Cardiac septum (tissue), 1 donor: ENCODE data around the gene SLC39A6. TPM values are rescaled to one million over a fixed set of nuclear protein-coding genes. Genes with fewer than 3 reads are reported as not detected.
"Not testable (repeated sequence)": the region's sequence is repeated elsewhere in the genome, so short reads cannot be mapped to it uniquely, and the experiment has no call there.

ENCODE experiments used
- DNase-seq: peaks from one replicate; pipeline ENCODE4 v3.0.0-alpha.2; 2020; ENCODE audit warnings: low spot score
- intact Hi-C: fragments of 100-400 bp; cut with DNase I; formaldehyde crosslinking; loops from one replicate; pipeline ENCODE4 v1.14.0; 2022
- total RNA-seq: library from RNA; stranded (reverse); fragmentation: NEBNext Ultra II Directional; extraction: Animal tissue kit (Norgen Biotek cat#: 25700); gene quantifications from one replicate; pipeline ENCODE4 v1.2.1, GENCODE V29; 2021
- donor health status: DM: no; HTN: no; CAD: no.

The SLC39A6 gene
- total RNA-seq, 1 donor from 2014 or later = 15.6 TPM

- intact Hi-C loops = loop anchor here (10.0 kb wide), 1 partner anchor 695 kb away; no protein-coding TSS in a partner anchor
- DNase-seq = no peak
These were observed 19.4 kb downstream of the SLC39A6 start for GRCh38 chr18:36109737-36110136.

- no peak for DNase-seq
- intact Hi-C loops = loop anchor here (10.0 kb wide), 1 partner anchor 696 kb away; no protein-coding TSS in a partner anchor
These were observed 20.5 kb downstream of the SLC39A6 start for GRCh38 chr18:36108601-36109000.

GRCh38 chr18:36108196-36108595 lies 20.9 kb downstream of the SLC39A6 start:
- DNase-seq = no peak
- intact Hi-C loops = loop anchor here (10.0 kb wide), 1 partner anchor 697 kb away; no protein-coding TSS in a partner anchor

- intact Hi-C loops = loop anchor here (10.0 kb wide), 1 partner anchor 697 kb away; no protein-coding TSS in a partner anchor
- no peak for DNase-seq
These were observed 21.7 kb downstream of the SLC39A6 start for GRCh38 chr18:36107477-36107876.

- intact Hi-C loops = loop anchor here (10.0 kb wide), 1 partner anchor 700 kb away; no protein-coding TSS in a partner anchor
- DNase-seq = no peak
These were observed 24.4 kb downstream of the SLC39A6 start for GRCh38 chr18:36104749-36105148.

DNA sequence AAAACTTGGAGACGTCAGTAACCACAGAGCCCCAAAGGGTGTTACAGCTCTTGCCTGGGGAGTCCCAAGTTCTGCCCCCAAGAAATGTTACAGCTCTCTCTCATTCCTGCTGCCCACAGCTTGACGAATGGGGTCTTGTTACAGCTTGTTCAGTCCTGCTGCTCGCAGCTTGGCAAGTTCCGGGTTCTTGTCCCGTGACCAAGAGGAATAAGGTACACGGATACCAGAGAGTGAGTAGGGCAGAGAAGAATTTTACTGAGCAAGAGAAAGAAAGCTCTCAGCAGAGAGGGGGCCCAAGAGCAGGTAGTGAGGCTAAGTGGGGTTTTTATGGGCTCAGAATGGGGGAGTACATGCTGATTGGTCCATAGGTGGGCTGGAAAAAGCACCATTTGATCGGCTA lies 27.2 kb downstream of the SLC39A6 start:
- DNase-seq = no peak
- intact Hi-C loops = loop anchor here (10.0 kb wide), 1 partner anchor 703 kb away; no protein-coding TSS in a partner anchor

DNA sequence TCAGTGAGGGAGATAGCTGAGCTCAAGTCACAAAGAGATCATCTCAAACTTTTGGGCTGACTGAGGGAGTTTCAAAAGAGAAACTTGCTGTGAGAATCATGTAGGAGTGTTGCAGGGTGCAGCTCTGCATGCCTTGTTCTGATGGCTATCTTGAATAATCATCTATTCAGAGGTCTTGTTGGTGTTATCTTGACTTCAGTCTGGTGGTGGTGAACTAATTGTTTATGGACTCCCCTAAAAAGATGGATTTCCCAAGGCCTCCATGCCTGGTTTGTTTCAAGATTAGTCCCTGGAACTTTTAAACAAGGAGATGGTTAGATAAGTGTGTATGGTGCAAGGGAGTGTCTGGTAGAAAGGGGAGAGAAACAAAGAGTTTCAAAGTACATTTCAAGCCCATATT lies 29.8 kb downstream of the SLC39A6 start:
- intact Hi-C loops = loop anchor here (5.0 kb wide), 1 partner anchor 82 kb away; no protein-coding TSS in a partner anchor
- DNase-seq = no peak

DNA sequence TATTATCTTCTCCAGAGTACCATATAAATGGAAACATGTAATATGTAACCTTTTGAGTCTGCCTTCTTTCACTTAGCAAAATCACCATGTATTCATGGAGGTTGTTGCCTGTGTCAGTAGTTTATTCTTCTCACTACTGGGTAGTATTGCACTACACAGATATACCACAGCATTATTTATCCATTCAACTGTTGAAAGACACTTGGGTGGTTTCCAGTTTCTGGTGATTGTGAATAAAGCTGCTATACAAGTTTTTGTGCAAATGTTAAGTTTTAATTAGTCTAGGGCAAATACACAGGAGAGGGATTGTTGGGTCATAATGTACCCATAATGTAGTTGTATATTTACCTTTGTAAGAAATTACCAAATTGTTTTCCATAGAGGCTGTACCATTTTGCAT lies 32.2 kb downstream of the SLC39A6 start:
- intact Hi-C loops = loop anchor here (2.0 to 5.0 kb wide), 2 partner anchors 80 to 188 kb away; no protein-coding TSS in a partner anchor
- no peak for DNase-seq

GRCh38 chr18:36095936-36096519 lies 33.1 kb downstream of the SLC39A6 start:
- no peak for DNase-seq
- intact Hi-C loops = loop anchor here (2.0 to 5.0 kb wide), 2 partner anchors 79 to 189 kb away; no protein-coding TSS in a partner anchor

- no peak for DNase-seq
- intact Hi-C loops = no loop called here
These were observed 34.7 kb downstream of the SLC39A6 start for GRCh38 chr18:36094431-36094830.

GRCh38 chr18:36092116-36092515 lies 37.0 kb downstream of the SLC39A6 start:
- intact Hi-C loops, DNase-seq: not testable (repeated sequence)

DNA sequence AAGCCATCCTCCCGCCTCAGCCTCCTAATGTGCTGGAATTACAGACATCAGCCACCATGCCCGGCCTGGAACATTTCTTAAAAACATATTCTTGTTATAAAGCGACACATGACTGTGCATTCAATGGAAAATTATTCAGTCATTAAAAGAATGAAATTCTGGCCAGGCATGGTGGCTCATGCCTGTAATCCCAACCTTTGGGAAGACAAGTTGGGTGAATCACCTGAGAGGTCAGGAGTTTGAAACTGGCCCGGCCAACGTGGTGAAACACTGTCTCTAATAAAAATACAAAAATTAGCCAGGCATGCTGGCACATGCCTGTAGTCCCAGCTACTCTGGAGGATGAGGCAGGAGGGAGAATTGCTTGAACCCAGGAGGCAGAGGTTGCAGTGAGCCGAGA lies 40.1 kb downstream of the SLC39A6 start:
- intact Hi-C loops = no loop called here
- DNase-seq = no peak

DNA sequence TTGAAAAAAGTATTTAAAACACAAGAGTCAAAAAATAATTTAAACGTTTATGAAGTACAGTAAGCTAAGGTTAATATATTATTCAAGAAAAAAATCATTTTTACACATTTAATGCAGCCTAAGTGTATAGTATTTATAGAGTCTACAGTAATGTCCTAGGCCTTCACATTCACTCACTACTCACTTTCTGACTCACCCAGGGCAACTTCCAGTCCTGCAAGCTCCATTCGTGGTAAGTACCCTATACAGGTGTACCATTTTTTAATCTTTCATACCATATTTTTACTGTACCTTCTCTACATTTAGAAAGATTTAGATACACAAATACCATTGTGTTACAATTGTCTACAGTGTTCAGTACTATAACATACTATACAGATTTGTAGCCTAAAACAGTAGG lies 40.9 kb downstream of the SLC39A6 start:
- no peak for DNase-seq
- intact Hi-C loops = no loop called here

DNA sequence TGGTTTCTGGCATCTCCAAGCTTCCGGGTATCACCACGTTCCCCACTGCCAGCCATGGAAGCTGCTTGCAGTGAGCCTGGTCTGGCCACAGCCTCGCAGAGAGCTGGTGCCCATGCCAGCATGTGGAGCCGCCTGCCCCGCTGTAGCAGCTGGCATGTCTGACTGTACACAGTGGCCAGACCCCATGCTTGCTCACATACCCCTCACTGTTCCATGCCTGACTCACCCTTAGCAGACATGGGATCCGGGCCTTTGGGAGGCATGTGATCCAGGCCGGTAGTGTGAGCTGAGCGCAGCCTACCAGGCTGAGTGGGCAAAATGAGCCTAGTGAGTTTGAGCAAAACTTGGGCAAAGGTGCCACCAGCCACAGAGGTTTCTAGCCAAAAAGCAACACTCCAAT lies 43.0 kb downstream of the SLC39A6 start:
- intact Hi-C loops = no loop called here
- DNase-seq = no peak

DNA sequence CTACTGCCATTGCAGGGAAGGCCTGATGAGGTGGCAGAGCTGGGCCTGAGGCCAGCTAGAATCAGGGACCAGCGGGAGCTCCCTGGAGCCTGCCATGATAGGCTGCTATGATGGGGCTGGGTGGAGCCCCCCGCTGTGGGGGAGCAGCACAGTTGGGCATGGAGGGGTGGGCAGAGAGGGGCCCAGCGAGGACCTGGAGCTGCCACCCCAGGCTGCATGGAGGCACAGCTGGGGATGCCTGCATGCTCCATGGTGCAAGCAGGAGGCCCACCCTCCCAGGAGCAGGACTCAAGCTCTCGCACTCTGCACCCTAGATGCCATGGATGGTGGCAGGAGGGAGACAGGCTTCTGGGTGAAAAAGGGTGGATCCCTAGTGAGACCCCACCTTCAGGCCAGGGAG lies 43.9 kb downstream of the SLC39A6 start:
- DNase-seq = no peak
- intact Hi-C loops = no loop called here

DNA sequence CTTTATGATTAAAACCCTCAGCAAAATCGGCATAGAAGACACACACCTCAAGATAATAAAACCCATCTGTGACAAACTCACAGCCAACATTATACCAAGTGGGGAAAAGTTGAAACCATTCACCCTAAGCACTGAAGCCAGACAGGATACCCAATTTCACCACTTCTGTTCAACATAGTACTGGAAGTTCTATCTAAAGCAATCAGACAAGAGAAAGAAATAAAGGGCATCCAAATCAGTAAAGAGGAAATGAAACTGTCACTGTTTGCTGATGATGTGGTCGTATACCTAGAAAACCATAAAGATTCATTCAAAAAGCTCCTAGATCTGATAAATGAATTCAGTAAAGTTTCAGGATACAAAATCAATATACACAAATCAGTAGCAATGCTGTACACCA lies 45.4 kb downstream of the SLC39A6 start:
- no peak for DNase-seq
- intact Hi-C loops = no loop called here

DNA sequence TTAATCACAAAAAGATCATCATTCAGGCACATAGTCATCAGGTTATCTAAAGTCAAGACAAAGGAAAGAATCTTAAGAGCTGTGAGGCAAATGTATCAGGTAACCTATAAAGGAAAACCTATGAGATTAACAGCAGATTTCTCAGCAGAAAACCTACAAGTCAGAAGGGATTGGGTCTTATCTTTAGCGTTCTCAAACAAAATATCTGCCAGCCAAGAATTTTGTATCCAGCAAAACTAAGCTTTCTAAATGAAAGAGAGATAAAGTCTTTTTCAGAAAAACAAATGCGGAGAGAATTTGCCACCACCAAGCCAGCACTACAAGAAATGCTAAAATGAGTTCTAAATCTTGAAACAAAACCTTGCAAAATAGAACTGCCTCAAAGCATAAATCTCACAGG lies 48.0 kb downstream of the SLC39A6 start:
- intact Hi-C loops, DNase-seq: not testable (repeated sequence)

GRCh38 chr18:36078751-36079529 lies 50.2 kb downstream of the SLC39A6 start:
- intact Hi-C loops = no loop called here
- DNase-seq = no peak

- DNase-seq = not testable (repeated sequence)
These were observed 51.4 kb downstream of the SLC39A6 start for GRCh38 chr18:36077764-36078163.

GRCh38 chr18:36075862-36076587 lies 53.1 kb downstream of the SLC39A6 start:
- DNase-seq = no peak
- intact Hi-C loops = no loop called here

More at GRCh38 chr18:36077764-36078163, 51.4 kb downstream of the SLC39A6 start:
- intact Hi-C loops = not testable (repeated sequence)
